GM18507 (cell line): Measurements from ENCODE around the gene OSR1.
A peak's percentile ranks its signal among the peaks of the same experiment; 100 is the strongest.

Experiments
- DNase-seq: peaks from one replicate; pipeline ENCODE4 v3.0.0; 2011; ENCODE audit warnings: low read depth; ENCODE audit not compliant: insufficient read length; ENCODE audit errors: extremely low spot score
- FAIRE-seq: peaks from 2 replicates; lab custom pipeline; 2011; peaks lifted over from hg19 to GRCh38; lab: Jason Lieb, UNC

Gene OSR1

DNA sequence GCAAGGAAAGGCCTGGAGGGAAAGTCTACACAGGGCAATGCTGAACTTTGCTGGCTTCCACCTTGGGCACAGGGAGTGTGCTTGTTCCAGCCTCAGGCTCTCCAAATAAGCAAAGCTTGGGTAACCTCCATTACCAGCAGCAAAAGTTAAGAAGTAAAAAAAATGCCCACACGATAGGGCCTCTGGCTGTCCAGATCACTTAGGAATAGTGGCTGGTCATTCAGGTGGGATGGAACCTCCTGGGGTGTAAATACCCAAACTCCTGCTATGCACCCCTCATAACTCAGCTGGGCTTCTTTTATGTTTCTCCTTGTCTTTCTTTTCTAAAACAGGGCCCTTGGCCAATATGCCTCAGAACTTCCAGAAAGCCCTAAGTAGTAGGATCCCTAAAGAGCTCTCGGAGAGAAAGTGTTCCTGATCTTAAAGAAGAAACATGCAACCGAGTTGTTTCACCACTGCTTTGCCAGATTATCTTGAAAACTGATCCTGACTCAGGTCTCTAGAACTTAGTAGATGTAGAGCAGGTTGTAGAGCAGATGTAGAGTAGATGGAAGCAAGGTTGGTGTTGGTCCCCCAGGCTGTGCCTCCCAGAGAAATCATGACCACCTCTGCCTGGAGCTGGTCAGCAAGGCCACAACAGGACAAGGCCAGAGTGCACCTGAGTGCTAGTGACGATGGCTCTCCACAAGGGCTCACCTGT lies 2.0 kb upstream of the OSR1 start:
- FAIRE-seq (no peak), DNase-seq (no peak)

DNA sequence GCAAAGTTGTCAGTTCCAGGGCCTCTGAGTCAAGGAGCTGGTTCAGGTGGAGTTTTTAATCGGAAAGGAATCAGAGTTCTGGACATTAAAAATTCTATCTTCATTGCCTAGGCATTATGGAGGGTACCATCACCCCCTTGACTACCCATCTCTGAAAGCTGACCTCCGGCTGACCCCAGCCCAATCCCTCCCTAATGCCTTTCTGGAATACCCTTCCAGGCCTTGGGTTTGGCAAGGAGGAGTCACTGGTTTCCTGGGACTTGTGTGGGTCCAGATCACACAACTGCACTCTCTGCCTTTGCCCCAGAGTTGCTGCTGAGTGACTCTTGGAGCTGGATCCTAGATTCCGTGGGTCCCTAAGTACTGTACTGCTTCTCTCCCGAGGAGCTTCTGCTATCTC lies 1.0 kb upstream of the OSR1 start:
- no peak for FAIRE-seq
- DNase-seq: no peak

DNA sequence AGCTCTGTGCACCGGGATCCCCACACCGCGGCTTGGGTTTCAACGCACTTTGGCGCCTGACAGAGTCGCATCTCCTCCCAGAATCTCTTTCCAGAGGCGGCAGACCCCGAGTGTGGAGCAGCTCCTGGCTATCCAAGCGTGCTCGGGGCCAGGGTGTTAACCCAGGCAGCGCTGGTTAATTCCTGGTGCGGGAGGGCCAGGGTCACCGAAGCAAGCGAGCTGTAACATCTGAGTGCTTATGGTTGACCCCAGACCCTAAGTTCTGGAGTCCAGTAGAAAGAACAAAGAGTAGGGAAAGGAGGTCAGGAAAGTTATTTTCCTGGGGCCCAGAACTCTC lies 566 bp upstream of the OSR1 start:
- DNase-seq (no peak), FAIRE-seq (no peak)

- no peak for FAIRE-seq
- DNase-seq: no peak
Measured at GRCh38 chr2:19357402-19358241, 801 bp downstream of the OSR1 start.

GRCh38 chr2:19356545-19357401 lies 1.6 kb downstream of the OSR1 start:
- DNase-seq (no peak), FAIRE-seq (no peak)

- no peak for FAIRE-seq
- DNase-seq: no peak
Measured at GRCh38 chr2:19355931-19356544, 2.4 kb downstream of the OSR1 start.

DNA sequence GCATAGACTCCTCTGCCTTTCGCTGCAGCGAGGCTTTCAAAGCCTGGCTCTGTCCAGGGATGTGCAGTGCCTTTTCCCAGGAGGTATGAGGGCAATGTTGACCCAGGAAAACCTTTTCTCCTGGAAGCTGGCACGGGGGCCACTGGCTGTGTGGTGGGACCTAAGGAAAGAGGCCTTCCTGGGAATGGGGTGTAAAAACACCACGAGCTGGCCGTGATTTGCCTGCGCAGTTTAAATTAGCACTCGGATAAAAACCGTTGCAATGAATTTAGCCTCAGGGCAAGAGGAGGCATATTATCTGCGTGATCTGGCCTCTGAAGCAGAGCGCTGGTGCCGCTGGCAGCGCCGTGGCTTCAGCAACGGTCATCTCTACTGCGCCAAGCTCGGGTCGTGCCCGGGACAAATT lies 3.0 kb downstream of the OSR1 start:
- FAIRE-seq (no peak), DNase-seq (no peak)

DNA sequence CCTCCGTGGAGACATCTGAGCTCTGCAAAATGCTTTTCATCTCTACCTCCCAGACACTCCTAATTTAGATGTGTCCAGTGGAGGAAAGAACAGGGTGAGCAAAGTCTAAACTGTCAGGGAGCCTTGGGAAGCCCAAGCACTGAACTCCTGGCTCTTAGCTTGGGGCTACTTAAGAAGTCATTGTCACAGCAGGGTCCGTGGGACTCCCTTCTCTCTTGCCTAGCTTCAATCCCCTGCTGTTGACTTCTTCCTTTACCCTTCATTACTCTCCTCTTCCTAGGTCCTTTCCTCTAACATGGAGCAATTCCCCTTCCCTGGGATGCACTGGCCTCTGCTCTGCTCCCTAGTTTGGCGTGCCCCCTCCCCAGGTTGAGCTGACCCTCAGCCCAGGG lies 3.4 kb downstream of the OSR1 start:
- FAIRE-seq: no peak
- no peak for DNase-seq

- FAIRE-seq (no peak), DNase-seq (no peak)
Measured at GRCh38 chr2:19353721-19354050, 4.7 kb downstream of the OSR1 start.

- DNase-seq (no peak), FAIRE-seq (no peak)
Measured at GRCh38 chr2:19352946-19353720, 5.3 kb downstream of the OSR1 start.

DNA sequence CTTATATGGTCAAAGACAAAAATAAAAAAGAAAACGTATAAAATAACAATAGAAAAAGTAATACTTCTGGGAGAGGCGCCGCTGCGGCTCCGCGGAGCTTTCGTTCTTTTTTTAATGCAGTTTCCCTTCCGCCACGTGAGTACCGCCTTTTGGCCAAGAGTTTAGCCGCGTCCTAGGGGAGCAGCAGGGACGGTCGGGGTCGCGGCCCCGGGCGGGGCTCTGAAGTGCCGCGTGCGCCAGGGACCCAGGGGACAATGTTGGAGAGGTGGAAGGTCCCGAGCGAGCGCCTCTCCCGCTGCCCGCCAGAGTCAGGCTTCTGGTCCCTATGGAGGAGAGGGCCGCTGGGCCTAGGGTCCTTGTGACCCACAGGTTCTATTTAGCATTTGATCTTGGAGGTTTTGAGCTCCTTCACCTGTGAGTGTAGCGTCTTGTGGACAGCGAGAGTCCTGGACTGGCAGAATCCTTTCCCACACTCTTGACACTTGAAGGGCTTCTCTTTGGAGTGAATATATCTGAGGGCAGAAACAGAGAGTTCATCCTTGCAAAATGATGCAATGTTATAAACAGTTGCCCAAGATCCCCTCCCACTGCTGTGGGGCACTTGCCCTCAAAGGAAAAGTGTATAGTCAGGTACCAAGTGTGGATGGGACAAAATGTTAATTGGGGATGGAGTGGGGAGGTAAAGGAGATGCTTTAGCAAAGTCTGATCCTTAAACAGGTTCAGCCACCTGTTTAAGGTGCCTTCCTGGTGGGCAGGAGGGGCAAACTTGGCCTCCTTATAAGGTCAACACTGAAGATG lies 6.3 kb downstream of the OSR1 start:
- FAIRE-seq (no peak), DNase-seq (no peak)

DNA sequence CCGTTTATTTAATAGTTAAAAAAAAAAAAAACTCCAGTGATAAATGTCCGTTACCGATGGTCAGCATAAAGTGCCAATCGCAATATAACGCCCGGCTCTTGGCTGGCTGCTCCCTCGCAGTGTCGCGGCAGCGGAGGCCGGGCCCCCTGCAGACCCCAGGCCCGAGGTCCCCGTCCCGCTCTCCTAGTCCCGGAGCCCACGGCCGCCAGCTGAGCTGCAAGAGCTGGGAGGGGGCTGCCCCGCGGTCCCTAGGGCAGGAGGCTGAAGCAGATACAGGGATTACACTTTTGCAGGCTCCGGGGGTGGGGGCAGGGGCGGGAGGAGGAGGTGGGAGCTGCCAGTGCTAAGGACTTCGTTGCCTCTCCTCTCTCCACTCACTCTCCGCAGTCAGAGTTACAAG lies 6.9 kb downstream of the OSR1 start:
- no peak for DNase-seq
- FAIRE-seq: no peak

GRCh38 chr2:19350678-19351401 lies 7.6 kb downstream of the OSR1 start:
- DNase-seq (no peak), FAIRE-seq (no peak)

DNA sequence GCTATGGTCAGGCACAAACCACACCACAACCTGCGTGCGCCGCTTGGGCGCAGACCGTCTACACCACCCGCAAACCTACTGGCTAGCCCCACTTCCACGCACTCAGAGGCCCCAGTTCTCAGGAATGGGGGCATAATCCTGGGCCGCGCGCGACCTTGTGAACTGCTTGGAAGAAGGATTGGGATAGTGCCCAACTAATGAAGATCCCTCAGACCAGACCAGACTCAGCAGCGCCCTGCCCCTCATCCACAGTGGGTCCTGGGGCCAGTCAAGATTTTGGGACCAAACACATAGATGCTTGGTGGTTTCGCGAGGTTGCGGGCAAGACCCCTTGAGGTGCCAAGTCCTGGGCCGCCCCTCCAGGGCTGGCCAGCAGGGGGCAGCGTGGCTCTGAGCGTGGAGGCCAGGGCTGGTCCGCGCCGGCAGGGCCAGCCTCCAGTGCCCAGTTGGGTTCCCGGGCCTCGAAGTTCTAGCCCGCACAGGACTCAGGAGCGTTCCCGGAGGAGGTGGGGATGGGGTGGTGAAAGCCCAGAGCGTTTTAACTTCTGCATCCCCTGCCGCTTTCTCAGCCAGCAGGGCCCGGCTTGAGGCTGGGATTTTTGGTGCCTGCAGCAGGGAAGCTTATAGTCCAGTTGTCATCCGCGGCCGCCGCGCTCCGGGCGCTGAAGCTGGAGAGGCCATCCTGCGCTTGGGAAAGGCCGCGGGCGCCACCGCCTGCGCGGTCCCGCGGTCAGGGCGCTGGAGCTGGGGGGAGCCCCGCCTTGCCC lies 8.3 kb downstream of the OSR1 start:
- FAIRE-seq (no peak), DNase-seq (no peak)

DNA sequence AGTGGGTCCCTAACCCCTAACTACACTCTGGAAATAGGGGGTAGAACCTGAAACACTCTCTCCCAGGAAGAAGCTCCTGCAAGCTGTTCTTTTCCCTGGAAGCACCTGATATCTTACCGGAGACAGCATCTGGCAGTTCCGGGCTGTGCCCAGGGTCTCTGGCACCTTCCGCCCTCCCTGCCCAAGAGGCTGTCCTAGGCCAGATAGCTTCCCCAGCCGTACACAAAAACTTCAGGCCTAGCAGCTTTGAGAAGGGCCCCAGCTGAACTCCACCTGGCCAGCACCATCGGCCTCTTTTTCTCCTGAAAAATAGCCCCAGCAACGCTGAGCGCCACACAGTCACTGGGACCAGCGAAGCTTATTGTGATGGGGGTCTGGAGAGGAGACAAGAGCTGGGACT lies 9.7 kb downstream of the OSR1 start:
- DNase-seq (no peak), FAIRE-seq (no peak)

DNA sequence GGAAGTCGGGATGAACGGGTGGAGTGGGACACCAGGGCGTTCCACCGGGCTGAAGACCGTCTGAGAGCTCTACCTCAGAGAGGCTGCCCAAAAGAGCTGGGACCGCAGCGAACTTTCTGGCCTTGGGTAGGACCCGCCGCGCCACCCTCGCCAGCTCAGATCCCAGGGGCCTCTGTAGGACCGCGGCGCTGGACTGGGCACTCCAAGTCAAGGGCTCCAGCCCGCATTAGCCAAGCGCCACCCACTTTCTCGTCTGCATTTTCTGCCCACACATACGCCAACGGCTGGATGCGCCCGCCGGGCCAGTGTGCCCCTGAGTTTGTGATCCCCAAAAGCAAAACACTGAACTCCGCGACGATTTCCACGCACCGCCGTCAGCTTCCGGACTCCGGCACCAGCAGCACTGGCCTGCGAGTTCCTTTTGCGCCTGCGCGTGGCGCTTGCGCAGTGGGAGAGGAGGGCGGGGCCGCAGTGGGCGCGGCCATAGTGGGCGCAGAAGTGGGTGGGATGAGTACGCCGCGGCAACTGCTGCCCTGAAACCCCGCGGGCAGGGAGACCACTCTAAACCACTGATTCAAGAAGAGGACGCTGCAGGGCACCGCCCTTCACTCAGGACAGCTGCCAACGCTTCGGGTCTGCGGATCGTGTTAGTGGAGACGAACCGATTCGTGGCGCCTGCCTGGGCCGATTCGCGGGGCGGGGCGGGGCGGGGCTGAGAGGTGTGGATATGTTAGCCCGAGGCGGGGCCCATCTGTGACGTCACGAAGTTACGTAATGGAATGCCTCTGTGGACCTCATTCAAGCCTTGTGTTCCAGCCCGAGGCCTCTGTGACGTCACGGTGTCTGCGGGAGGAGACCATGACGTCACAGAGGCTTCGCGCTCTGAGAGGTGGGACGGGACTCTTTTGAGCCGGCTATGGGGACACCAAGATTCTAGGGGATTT lies 10.5 kb downstream of the OSR1 start:
- DNase-seq (peak; percentile 96), FAIRE-seq (peak; percentile 94)
